ENCODE data around the gene PTPN14. TPM values are rescaled to one million over a fixed set of nuclear protein-coding genes. Genes with fewer than 3 reads are reported as not detected.
"Not testable (repeated sequence)": the region's sequence is repeated elsewhere in the genome, so short reads cannot be mapped to it uniquely, and the experiment has no call there.

The PTPN14 gene
- total RNA-seq, 2 donors from 2014 or later = 6.8 TPM

GRCh38 chr1:214547747-214548146 is 3.7 kb downstream of the PTPN14 start:
- DNase-seq (no peak), ATAC-seq (no peak)
- intact Hi-C loops (cut with DNase I, micrococcal nuclease) = no loop called here

DNA sequence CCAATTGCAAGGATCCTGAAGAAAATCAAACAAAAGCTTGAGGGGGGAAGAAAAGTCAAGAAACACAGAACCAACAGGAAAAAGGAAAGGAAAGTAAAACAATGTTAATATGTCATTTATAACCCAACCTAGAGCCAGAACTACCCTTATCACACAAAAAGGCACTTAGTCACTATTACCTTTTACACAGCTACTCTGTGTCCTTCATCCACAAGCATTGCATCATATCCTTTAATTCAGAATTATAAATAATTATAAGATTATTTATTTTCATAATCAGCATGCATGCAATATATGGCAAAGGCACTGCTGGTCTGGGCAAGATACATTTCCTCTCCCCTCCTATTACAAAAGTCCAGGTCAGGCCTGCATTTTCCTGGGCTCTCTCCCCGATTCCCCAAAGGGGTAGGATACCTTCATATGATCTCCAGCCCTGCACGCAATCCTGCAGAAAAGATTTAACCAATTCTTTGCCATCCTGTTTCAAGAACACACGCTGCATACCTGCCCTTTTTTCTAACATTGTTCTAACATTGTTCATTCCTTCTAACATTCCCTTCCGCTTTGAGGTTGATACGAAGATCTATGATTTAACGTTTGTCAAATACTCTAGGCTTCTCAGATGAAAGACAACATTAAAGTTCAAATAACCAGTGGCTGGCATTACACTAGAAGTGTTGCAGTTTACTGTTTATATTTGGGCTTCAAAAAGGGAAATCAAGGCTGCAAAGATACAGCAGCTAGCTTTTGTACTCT is 4.3 kb downstream of the PTPN14 start:
- DNase-seq = no peak
- intact Hi-C loops (cut with DNase I, micrococcal nuclease) = no loop called here
- ATAC-seq = no peak

DNA sequence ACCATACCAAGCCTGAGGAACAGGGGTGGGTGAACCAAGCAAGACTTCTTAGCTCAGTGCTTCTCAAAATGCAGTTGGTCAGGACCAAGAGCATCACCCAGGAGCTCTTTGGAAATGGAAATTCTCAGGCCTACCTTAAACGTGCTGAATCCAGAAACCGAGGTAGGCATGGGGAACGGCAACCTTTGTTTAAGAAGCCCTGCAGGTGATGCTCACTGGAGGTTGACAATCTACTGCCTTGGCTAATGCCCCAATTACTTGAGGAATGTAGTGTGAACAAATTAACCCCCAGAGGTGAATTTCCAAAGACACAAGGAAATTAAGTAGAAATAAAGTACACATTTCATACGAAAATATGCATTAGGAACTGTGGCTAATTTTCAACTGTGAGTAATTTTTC is 5.3 kb downstream of the PTPN14 start:
- intact Hi-C loops (cut with DNase I, micrococcal nuclease) = no loop called here

DNA sequence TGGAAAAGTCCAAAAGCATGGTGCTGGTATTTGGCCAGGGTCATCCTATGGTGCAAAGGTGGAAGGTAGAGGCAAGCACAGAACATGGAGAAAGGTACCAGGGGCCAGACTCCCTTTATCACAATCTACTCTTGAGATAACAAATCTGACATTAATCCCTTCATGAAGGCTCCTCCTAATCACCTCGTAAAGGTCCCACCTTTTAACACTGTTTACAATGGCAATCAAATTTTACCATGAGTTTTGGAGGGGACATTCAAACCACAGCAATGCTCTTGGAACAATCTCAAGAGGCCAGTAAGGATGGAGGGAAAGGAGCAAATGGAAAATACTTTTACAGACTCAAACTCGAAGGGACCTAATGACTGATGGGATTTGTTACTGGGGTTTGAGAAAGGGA is 6.1 kb downstream of the PTPN14 start:
- ATAC-seq (no peak), DNase-seq (no peak)
- intact Hi-C loops (cut with DNase I, micrococcal nuclease) = no loop called here

More for the DNA sequence above, 5.3 kb downstream of the PTPN14 start:
- ATAC-seq = no peak
- DNase-seq = no peak

DNA sequence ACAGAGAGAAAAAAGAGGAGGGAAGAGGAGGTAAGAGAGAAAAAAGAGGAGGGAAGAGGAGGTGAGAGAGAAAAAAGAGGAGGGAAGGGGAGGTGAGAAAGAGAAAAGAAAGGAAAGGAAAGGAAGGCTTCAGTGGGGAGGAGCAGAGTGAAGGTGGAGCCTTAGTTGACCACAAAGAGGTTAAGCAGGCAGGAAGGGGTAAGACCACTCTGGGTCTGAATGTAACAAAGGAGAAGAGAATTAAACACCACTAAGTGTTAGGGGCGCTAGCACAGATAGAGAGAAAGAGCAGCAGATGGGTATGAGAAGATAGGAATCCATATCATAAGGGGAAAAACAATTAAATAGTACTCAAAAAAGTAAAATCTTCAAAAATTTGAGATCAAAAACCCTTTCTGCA is 6.6 kb downstream of the PTPN14 start:
- ATAC-seq = no peak
- intact Hi-C loops (cut with DNase I, micrococcal nuclease) = no loop called here
- DNase-seq = no peak

- DNase-seq (no peak), ATAC-seq (no peak)
- intact Hi-C loops (cut with DNase I, micrococcal nuclease) = no loop called here
These were observed 8.9 kb downstream of the PTPN14 start for GRCh38 chr1:214542275-214543199.

DNA sequence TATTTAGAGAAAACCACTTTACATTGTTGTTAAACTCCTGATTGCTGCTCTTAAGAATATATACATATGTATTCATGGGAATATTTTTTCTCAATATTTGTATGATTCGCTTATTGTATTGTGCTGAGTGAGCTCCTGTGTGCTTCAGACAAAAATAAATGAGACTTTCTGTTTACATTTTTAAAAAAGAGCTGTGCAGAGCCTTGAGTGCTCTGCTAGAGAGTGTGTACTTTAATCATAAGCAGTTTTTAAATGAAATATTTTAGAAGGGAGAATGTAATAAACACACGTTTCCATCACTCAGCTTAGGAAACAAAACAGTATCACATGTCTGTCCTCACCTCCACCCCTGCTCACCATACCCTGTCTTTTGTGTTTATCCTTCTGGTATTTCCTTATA is 9.7 kb downstream of the PTPN14 start:
- intact Hi-C loops (cut with DNase I, micrococcal nuclease) = no loop called here
- DNase-seq (no peak), ATAC-seq (no peak)

DNA sequence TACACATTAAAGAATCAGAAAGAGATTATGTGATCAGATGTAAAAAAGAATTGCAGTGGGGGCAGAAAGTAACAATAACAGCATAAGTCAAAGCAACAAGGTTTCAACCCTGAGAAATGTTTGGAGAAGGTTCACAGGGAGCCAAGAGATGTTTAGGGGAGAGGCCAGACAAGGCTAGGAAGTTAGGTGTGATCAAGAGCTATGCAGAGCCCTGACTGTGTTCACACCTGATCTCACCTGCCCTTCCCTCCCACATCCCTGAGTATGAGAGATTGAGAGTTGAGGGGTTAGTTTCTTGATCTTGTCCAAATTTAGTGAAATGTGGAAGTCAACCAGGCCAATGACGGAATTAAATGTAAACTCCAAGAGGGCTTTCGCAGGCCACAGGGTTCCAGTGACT is 10.2 kb downstream of the PTPN14 start:
- ATAC-seq (no peak), DNase-seq (no peak)
- intact Hi-C loops (cut with DNase I, micrococcal nuclease) = no loop called here

DNA sequence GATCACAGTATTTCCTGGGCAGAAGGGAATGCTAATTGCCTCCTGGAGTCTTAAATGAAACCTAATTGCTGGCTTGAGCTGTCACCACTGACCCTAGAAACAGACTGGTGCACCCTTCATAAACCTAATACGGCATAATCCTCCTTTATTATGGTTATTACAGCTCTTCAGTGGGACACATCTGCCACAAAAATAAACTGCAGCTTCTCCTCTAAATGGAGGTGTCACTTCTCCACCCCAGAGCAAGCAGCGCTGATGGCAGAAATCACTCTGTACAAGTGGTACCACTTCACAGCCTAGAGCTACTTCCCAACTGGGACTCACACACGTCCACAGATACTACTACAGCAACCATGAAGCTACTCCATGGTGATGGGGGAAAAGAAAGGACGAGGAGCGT is 11.1 kb downstream of the PTPN14 start:
- ATAC-seq (no peak), DNase-seq (no peak)
- intact Hi-C loops (cut with DNase I, micrococcal nuclease) = no loop called here

- ATAC-seq (no peak), DNase-seq (no peak)
- intact Hi-C loops (cut with DNase I, micrococcal nuclease) = no loop called here
These were observed 12.9 kb downstream of the PTPN14 start for GRCh38 chr1:214538496-214538895.

GRCh38 chr1:214537872-214538473 is 13.4 kb downstream of the PTPN14 start:
- intact Hi-C loops (cut with DNase I, micrococcal nuclease) = no loop called here
- DNase-seq (no peak), ATAC-seq (no peak)

DNA sequence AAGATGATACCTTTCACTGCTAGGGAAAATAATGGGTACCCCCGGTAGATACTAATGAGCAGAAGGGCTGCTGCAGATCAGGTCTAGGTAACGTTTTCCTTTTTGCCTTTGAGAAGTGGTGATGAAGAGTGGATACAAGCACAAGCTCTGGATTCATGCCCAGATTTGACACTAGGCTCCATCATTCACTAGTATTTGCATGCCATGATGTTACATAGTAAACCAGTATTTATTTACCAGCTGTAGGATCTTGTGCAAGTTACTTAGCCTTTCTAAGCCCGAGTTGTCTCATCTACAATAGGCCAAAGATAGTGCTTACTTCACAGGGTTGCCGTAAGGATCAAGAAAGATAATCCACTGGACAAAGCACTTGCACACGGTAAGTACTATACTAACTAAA is 14.2 kb downstream of the PTPN14 start:
- intact Hi-C loops (cut with DNase I, micrococcal nuclease) = no loop called here
- DNase-seq (no peak), ATAC-seq (no peak)

- ATAC-seq (no peak), DNase-seq (no peak)
- intact Hi-C loops (cut with DNase I, micrococcal nuclease) = no loop called here
These were observed 19.3 kb downstream of the PTPN14 start for GRCh38 chr1:214532070-214532469.

GRCh38 chr1:214525535-214526019 is 25.8 kb downstream of the PTPN14 start:
- intact Hi-C loops (cut with DNase I, micrococcal nuclease) = no loop called here
- ATAC-seq (no peak), DNase-seq (no peak)

GRCh38 chr1:214524824-214525223 is 26.6 kb downstream of the PTPN14 start:
- no peak for DNase-seq
- no peak for ATAC-seq
- intact Hi-C loops (cut with DNase I, micrococcal nuclease) = no loop called here

GRCh38 chr1:214523124-214523824 is 28.1 kb downstream of the PTPN14 start:
- ATAC-seq (no peak), DNase-seq (no peak)
- intact Hi-C loops (cut with DNase I, micrococcal nuclease) = no loop called here

GRCh38 chr1:214521458-214521857 is 29.9 kb downstream of the PTPN14 start:
- DNase-seq; intact Hi-C loops (cut with DNase I, micrococcal nuclease); ATAC-seq: not testable (repeated sequence)

DNA sequence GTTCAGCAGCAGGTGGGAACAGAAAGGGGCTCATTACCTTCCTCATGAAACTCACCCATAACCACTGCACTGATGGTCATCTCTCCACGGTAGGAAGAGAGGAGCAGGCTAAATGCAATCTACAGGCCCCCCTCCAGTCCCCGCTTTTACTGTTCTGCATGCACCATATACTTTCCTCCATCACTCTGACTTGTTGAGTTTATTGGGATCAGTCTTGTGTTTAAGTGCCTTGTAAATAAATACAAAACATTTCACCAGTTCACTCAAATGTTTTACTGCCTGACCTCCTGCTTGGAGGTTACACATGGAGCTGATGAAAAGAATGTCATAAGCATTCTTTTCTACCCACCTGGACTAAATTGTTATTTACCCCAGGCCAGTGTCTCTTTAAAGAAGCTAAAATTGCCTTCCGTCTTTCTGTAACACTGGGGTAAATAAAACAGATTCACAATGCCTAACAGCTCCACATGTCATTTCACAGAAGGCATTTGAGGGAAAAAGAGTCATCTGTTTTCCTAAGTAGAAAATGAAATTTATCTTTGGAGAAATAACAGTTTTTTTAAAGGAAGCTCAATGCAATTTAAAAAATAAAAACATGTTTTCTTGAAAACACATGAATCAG is 30.7 kb downstream of the PTPN14 start:
- DNase-seq (no peak), ATAC-seq (no peak)
- intact Hi-C loops (cut with DNase I, micrococcal nuclease) = no loop called here

- intact Hi-C loops (cut with DNase I, micrococcal nuclease) = no loop called here
- ATAC-seq (no peak), DNase-seq (no peak)
These were observed 33.0 kb downstream of the PTPN14 start for GRCh38 chr1:214518361-214518760.
